Measurements from ENCODE around the gene CD99. TPM values are rescaled to one million over a fixed set of nuclear protein-coding genes. Genes with fewer than 3 reads are reported as not detected.

The CD99 gene
- total and polyA plus RNA-seq, 2 experiments from 2014 or later = 505 to 975 TPM

DNA sequence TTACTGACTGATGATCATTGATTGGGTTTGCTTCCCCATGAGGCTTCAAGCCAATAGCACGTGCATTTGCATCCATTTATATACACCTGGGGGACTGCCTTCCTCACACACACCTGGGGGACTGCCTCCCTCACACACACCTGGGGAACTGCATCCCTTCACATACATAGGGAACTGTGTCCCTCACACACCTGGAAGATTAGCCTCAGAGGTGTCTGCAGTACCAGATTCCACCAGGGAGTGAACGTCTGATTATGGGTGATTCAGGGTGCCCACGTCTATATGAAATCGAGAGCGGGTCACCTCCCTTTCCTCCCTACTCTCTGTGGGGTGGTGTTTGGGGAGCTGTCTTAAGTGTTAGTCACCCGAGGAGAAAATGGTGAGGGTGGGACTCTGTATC is 16.9 kb downstream of the CD99 start:
- Histone ChIP-seq H3K4me3 (no peak overlapping the region; the same call in 1 of the 2 replicates), H2AFZ (no peak overlapping the region), H3K27ac (peak overlapping the region; percentile 95), H3K9ac (peak overlapping the region; percentile 79), H4K20me1 (ENCODE audit: insufficient read depth) (peaks cover 10% of the 10 kb centered on the region), H3K4me1 (ENCODE audit: insufficient read depth) (peaks cover 62% of the 10 kb centered on the region), H3K9me3 (ENCODE audit: low read depth) (no peaks in the 10 kb centered on the region), H3F3A (ENCODE audit: insufficient read depth) (peaks cover 58% of the 10 kb centered on the region), H3K9me2 (ENCODE audit: insufficient read depth) (no peaks in the 10 kb centered on the region), H3K4me2 (ENCODE audit: unreplicated experiment) (peak overlapping the region; percentile 85), H3K36me3 (ENCODE audit: low read depth) (no peaks in the 10 kb centered on the region), H3K27me3 (replicated peaks; ENCODE audit: insufficient read depth) (no peaks in the 10 kb centered on the region), H3K79me2 (ENCODE audit: insufficient read depth) (peaks cover 94% of the 10 kb centered on the region)
- in situ Hi-C loops (cut with MboI) = no loop called here
- 37 to 42% methylated on average over 6 of the region's 6 CpGs for WGBS, 2 experiments (ENCODE audit: low coverage in 1 of 2, low lambda C conversion rate in 2 of 2, missing lambda C conversion rate in 2 of 2)
- no peak for TF ChIP-seq EZH2phosphoT487 (IDR thresholded peaks at IDR 0.05; ENCODE audit: insufficient read depth, low read depth)
- TF ChIP-seq EZH2 (IDR thresholded peaks at IDR 0.05; ENCODE audit: insufficient read depth, poor library complexity, severe bottlenecking) = no peak
- DNase-seq = peak; percentile 39

DNA sequence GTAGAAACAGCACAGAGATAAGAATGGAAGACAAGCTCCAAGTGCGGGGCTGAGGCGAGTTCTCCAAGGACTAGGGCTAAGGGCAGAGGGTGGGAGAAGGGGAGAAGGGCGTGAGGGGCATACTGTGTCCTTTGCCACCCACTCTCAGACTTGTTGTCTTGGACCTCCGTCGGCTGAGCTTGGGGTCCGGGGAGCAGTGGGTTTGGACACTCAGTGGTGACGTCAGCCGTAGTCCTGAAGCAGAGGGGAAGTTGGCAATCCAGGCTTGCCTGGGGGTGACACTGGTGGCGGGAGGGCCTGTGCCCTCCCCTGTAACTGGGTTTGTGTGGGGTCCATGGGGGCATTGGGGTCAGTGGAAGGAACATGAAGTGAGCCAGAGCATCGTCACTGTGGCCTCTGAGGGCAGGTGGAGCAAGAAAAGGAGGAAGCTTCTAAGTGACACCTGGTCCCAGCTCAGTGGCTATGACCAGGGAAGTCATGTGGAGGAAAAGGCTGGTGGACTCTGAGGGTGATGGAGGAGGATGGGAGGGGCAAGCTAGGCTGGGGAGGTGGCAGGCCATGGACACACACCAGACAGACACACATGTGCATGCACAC is 17.6 kb downstream of the CD99 start:
- Histone ChIP-seq H3K4me1 (ENCODE audit: insufficient read depth) (peaks cover 55% of the 10 kb centered on the region), H4K20me1 (ENCODE audit: insufficient read depth) (peaks cover 17% of the 10 kb centered on the region), H3K4me2 (ENCODE audit: unreplicated experiment) (no peak overlapping the region), H3K9me2 (ENCODE audit: insufficient read depth) (no peaks in the 10 kb centered on the region), H3K27ac (peak overlapping the region; percentile 95), H3K9ac (peak overlapping the region; percentile 79; the same call in 1 of the 2 replicates), H3K4me3 (no peak overlapping the region), H3K36me3 (ENCODE audit: low read depth) (no peaks in the 10 kb centered on the region), H2AFZ (no peak overlapping the region), H3F3A (ENCODE audit: insufficient read depth) (peaks cover 65% of the 10 kb centered on the region), H3K27me3 (replicated peaks; ENCODE audit: insufficient read depth) (no peaks in the 10 kb centered on the region), H3K79me2 (ENCODE audit: insufficient read depth) (peaks cover 94% of the 10 kb centered on the region), H3K9me3 (ENCODE audit: low read depth) (no peaks in the 10 kb centered on the region)
- TF ChIP-seq EZH2 (IDR thresholded peaks at IDR 0.05; ENCODE audit: insufficient read depth, poor library complexity, severe bottlenecking) = no peak
- no peak for TF ChIP-seq EZH2phosphoT487 (IDR thresholded peaks at IDR 0.05; ENCODE audit: insufficient read depth, low read depth)
- 92 to 98% methylated on average over 10 of the region's 10 CpGs for WGBS, 2 experiments (ENCODE audit: low coverage in 1 of 2, low lambda C conversion rate in 2 of 2, missing lambda C conversion rate in 2 of 2)
- in situ Hi-C loops (cut with MboI) = no loop called here
- DNase-seq = no peak

DNA sequence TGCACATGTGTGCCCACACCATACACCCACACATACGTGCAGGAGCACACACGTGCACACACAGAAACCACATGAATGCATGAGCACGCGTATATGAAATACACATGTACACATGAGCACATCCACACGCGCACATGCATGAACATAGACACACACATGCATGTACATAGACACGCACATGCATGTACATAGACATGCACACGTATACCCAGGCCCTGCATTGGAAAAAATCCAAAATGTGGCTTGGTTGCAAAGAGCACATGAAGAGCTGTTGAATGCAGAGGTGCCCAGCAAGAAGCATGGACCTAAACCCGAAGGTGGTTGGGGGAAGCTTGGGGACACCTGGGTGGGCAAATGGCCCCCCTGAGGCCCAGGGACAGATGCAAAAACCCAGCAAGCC is 18.5 kb downstream of the CD99 start:
- Histone ChIP-seq H3K27me3 (replicated peaks; ENCODE audit: insufficient read depth) (no peaks in the 10 kb centered on the region), H3K27ac (peak overlapping the region; percentile 98), H3K4me1 (ENCODE audit: insufficient read depth) (peaks cover 47% of the 10 kb centered on the region), H3K9me2 (ENCODE audit: insufficient read depth) (no peaks in the 10 kb centered on the region), H3K9me3 (ENCODE audit: low read depth) (no peaks in the 10 kb centered on the region), H3K4me3 (peak overlapping the region; percentile 66), H3F3A (ENCODE audit: insufficient read depth) (peaks cover 69% of the 10 kb centered on the region), H3K4me2 (ENCODE audit: unreplicated experiment) (peak overlapping the region; percentile 87), H3K79me2 (ENCODE audit: insufficient read depth) (peaks cover 94% of the 10 kb centered on the region), H2AFZ (no peak overlapping the region), H3K36me3 (ENCODE audit: low read depth) (no peaks in the 10 kb centered on the region; the same call in 1 of the 2 replicates), H3K9ac (peak overlapping the region; percentile 89), H4K20me1 (ENCODE audit: insufficient read depth) (peaks cover 20% of the 10 kb centered on the region)
- TF ChIP-seq EZH2phosphoT487 (IDR thresholded peaks at IDR 0.05; ENCODE audit: insufficient read depth, low read depth) (no peak), EZH2 (IDR thresholded peaks at IDR 0.05; ENCODE audit: insufficient read depth, poor library complexity, severe bottlenecking) (no peak)
- no peak for DNase-seq
- in situ Hi-C loops (cut with MboI) = no loop called here
- WGBS, 2 experiments (ENCODE audit: low coverage in 1 of 2, low lambda C conversion rate in 2 of 2, missing lambda C conversion rate in 2 of 2) = 69 to 74% methylated on average over 9 of the region's 9 CpGs

DNA sequence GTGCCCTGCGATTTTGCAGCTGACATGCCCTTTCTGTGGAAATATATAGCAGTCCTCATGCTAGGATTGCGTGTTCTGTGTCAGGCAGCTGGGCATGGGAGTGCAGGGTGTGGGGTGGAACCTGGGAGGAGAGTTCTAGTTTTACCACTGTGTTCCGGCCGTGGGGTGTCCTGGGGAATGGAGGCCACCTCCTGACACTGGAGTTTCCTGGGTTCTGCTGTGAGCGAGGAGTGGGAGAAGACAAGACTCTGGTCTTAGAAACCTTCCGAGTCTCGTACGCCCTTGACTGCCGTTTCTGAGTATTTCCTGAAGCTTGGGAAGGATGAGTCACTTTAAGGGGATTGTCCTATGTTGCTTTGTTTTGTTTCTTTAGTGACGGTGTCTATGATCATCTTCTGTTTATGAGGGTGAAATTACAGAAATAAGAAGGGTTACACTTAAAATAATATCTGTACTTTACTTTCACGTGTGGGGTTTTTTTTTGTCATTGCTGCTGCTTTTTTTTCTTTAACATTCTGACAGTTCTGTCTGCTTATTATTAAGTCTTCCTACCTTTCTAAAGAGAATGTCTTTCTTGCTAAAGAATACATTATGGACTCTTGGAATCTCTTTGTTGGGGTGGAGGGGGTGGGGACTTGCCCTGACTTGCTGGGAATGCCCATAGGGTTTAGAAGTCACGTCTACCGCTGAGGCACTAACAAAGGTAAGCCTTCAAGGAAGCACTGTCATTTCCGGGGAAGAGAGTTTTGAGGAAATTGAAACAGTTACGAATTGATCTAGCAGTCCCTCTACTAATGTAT is 19.1 kb downstream of the CD99 start:
- TF ChIP-seq EZH2 (IDR thresholded peaks at IDR 0.05; ENCODE audit: insufficient read depth, poor library complexity, severe bottlenecking) (no peak), EZH2phosphoT487 (IDR thresholded peaks at IDR 0.05; ENCODE audit: insufficient read depth, low read depth) (no peak)
- H3K4me3 ChIP-seq = peak overlapping the region; percentile 66
- no peaks in the 10 kb centered on the region for H3K9me2 ChIP-seq (ENCODE audit: insufficient read depth)
- H3K79me2 ChIP-seq (ENCODE audit: insufficient read depth) = peaks cover 94% of the 10 kb centered on the region
- in situ Hi-C loops (cut with MboI) = no loop called here
- H3K27ac ChIP-seq = peak overlapping the region; percentile 98
- peaks cover 67% of the 10 kb centered on the region for H3F3A ChIP-seq (ENCODE audit: insufficient read depth)
- H3K27me3 ChIP-seq (replicated peaks; ENCODE audit: insufficient read depth) = no peaks in the 10 kb centered on the region
- H3K36me3 ChIP-seq (ENCODE audit: low read depth) = no peaks in the 10 kb centered on the region; the same call in 1 of the 2 replicates
- peaks cover 40% of the 10 kb centered on the region for H3K4me1 ChIP-seq (ENCODE audit: insufficient read depth)
- H3K9ac ChIP-seq = peak overlapping the region; percentile 89
- DNase-seq = peak; percentile 95
- peaks cover 20% of the 10 kb centered on the region; the same call in 1 of the 2 replicates for H4K20me1 ChIP-seq (ENCODE audit: insufficient read depth)
- WGBS, 2 experiments (ENCODE audit: low coverage in 1 of 2, low lambda C conversion rate in 2 of 2, missing lambda C conversion rate in 2 of 2) = 6% methylated on average over 15 of the region's 15 CpGs
- no peak overlapping the region for H2AFZ ChIP-seq
- no peaks in the 10 kb centered on the region for H3K9me3 ChIP-seq (ENCODE audit: low read depth)
- H3K4me2 ChIP-seq (ENCODE audit: unreplicated experiment) = peak overlapping the region; percentile 87

Data from GM23248 (cell line).